ENCODE measurements around the gene OSBPL7.

DNA sequence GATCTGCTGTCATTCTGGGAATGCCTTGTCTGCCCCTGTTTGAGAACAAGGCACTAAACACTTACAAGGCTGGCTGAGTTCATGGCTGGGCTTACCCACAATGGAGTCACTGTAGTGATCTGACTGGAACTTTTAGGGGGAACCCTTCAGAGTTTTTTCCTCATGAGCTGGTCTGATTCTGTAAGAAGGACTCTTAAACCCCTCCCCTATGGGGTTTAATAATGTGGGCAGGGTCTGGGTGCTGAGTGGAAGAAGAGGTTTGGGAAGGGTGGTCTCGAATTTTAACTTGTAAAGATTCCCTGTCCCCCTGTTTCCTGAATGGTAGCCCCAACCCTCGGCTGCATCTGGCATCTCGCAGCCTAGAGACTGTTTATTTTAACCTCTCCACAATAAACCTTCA, 30.6 kb downstream of the OSBPL7 start:
- TF ChIP-seq, protein P1, sequence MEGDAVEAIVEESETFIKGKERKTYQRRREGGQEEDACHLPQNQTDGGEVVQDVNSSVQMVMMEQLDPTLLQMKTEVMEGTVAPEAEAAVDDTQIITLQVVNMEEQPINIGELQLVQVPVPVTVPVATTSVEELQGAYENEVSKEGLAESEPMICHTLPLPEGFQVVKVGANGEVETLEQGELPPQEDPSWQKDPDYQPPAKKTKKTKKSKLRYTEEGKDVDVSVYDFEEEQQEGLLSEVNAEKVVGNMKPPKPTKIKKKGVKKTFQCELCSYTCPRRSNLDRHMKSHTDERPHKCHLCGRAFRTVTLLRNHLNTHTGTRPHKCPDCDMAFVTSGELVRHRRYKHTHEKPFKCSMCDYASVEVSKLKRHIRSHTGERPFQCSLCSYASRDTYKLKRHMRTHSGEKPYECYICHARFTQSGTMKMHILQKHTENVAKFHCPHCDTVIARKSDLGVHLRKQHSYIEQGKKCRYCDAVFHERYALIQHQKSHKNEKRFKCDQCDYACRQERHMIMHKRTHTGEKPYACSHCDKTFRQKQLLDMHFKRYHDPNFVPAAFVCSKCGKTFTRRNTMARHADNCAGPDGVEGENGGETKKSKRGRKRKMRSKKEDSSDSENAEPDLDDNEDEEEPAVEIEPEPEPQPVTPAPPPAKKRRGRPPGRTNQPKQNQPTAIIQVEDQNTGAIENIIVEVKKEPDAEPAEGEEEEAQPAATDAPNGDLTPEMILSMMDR (conservative IDR thresholded peaks at IDR 0.05; ENCODE audit: low read depth, low read length) = no peak
- no peak for TF ChIP-seq EZH2 (IDR thresholded peaks at IDR 0.05; ENCODE audit: borderline replicate concordance, low read depth, low read length, poor library complexity, severe bottlenecking)

Data from A673 (cell line).